GM10248 (cell line): ENCODE results near the gene TRERF1.

Experiments
- CTCF ChIA-PET: fragments of 300-600 bp; sonication (Branson Sonifier 250); formaldehyde crosslinking; extraction: SDS; loops from one replicate; lab custom pipeline; 2021; ENCODE audit warnings: antibody characterized with exemption; lab: Yijun Ruan, JAX
- POLR2A ChIA-PET: fragments of 350-650 bp; sonication (Branson Sonifier 250); formaldehyde crosslinking; extraction: SDS; loops from one replicate; lab custom pipeline; 2020; ENCODE audit warnings: antibody characterized with exemption; lab: Yijun Ruan, JAX
- DNase-seq: peaks from one replicate; pipeline ENCODE4 v3.0.0; 2012; ENCODE audit errors: extremely low spot score
- TF ChIP-seq, protein P1 (sequence below): IDR thresholded peaks from 2 replicates; pipeline ENCODE4 v1.5.1; 2012; ENCODE audit warnings: mild to moderate bottlenecking, low read depth; ENCODE audit errors: extremely low read depth, missing control alignments, control extremely low read depth

Gene TRERF1

GRCh38 chr6:42361036-42361435, 90.7 kb downstream of the TRERF1 start:
- no peak for DNase-seq
- TF ChIP-seq, protein P1, sequence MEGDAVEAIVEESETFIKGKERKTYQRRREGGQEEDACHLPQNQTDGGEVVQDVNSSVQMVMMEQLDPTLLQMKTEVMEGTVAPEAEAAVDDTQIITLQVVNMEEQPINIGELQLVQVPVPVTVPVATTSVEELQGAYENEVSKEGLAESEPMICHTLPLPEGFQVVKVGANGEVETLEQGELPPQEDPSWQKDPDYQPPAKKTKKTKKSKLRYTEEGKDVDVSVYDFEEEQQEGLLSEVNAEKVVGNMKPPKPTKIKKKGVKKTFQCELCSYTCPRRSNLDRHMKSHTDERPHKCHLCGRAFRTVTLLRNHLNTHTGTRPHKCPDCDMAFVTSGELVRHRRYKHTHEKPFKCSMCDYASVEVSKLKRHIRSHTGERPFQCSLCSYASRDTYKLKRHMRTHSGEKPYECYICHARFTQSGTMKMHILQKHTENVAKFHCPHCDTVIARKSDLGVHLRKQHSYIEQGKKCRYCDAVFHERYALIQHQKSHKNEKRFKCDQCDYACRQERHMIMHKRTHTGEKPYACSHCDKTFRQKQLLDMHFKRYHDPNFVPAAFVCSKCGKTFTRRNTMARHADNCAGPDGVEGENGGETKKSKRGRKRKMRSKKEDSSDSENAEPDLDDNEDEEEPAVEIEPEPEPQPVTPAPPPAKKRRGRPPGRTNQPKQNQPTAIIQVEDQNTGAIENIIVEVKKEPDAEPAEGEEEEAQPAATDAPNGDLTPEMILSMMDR = no peak
- POLR2A ChIA-PET = no interaction called here
- CTCF ChIA-PET = interaction anchor here (1.1 to 1.3 kb wide), 3 partner anchors 170 to 190 kb away, joined by 3 to 6 read pairs (median 4); no protein-coding TSS in a partner anchor

GRCh38 chr6:42359021-42359420, 92.7 kb downstream of the TRERF1 start:
- DNase-seq = no peak
- ChIA-PET CTCF (interaction anchor here (0.9 kb wide), 1 partner anchor 9 kb away, joined by 4 read pairs; no protein-coding TSS in a partner anchor), POLR2A (no interaction called here)
- TF ChIP-seq, protein P1 = no peak

- no peak for DNase-seq
- POLR2A ChIA-PET = no interaction called here
- TF ChIP-seq, protein P1 = no peak
- CTCF ChIA-PET = interaction anchor here (1.6 kb wide), 1 partner anchor 141 kb away, joined by 3 read pairs; no protein-coding TSS in a partner anchor
These were observed 96.3 kb downstream of the TRERF1 start for GRCh38 chr6:42355416-42355815.

DNA sequence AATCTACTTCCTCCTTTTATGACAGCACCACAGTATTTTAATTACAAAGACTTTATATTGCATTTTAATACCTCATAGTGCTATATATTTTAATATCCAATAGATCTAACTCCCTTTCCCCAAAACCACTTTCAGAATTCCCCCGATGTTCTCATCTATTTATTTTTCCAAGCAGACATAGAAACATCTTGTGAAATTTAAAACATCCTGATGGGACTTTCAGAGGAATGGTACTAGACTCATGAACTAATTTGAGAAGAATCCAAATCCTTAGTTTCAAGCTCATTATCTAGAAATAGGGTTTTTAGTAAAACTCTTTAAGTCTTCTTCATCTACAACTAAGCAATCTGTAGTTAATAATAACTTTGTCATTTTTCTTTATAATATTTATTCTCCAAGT, 97.0 kb downstream of the TRERF1 start:
- POLR2A ChIA-PET = no interaction called here
- DNase-seq = no peak
- CTCF ChIA-PET = no interaction called here
- TF ChIP-seq, protein P1 = no peak

- DNase-seq = no peak
- ChIA-PET POLR2A (no interaction called here), CTCF (no interaction called here)
- TF ChIP-seq, protein P1 = no peak
These were observed 98.7 kb downstream of the TRERF1 start for GRCh38 chr6:42352856-42353564.

DNA sequence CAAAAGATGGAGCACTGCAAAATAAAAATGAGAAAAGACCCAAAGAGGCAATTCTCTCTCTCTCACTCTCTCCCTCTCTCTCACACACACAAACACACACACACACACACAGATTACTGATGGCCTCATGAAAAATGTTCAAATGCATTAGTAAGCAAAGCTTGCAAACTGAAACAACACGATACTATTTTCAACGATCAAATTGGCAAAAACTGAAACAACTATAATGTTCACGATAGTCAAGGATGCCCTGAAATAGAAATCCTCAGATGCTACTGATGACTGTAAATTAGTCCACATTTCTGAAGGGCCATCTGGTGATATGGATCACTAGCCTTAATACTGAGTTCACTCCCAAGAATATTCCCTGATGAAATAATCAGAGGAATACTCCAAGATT, 100.8 kb downstream of the TRERF1 start:
- ChIA-PET CTCF (interaction anchor here (0.7 to 1.6 kb wide), 3 partner anchors 12 to 197 kb away, joined by 3 to 4 read pairs (median 4); no protein-coding TSS in a partner anchor), POLR2A (no interaction called here)
- no peak for DNase-seq
- TF ChIP-seq, protein P1 = no peak
